GM18520 (cell line): Measurements from ENCODE around the gene GAB4.
"Not testable (repeated sequence)": the region's sequence is repeated elsewhere in the genome, so short reads cannot be mapped to it uniquely, and the experiment has no call there.

Source experiments
- ATAC-seq: cut with Tn5 transposase; IDR thresholded peaks from one replicate; pipeline ENCODE4 v1.9.1; 2021; ENCODE audit not compliant: unreplicated experiment

GAB4 gene

GRCh38 chr22:17007852-17008731 is at the start of gene GAB4:
Gene GAB4 (minus strand): TSS chr22:17008222. CDS start chr22:17008114, 108 bp downstream.
- ATAC-seq = no peak

- ATAC-seq = no peak
These were observed 48.8 kb upstream of the GAB4 start for GRCh38 chr22:17056807-17057206.

- ATAC-seq = no peak
These were observed 48.0 kb upstream of the GAB4 start for GRCh38 chr22:17056058-17056457.

- ATAC-seq = no peak
These were observed 39.6 kb upstream of the GAB4 start for GRCh38 chr22:17047656-17048055.

- ATAC-seq = no peak
These were observed 38.7 kb upstream of the GAB4 start for GRCh38 chr22:17046566-17047348.

- no peak for ATAC-seq
These were observed 35.5 kb upstream of the GAB4 start for GRCh38 chr22:17043521-17043920.

GRCh38 chr22:17036842-17037711 is 29.1 kb upstream of the GAB4 start:
- ATAC-seq = peak; percentile 54

- ATAC-seq = peak; percentile 15
These were observed 28.2 kb upstream of the GAB4 start for GRCh38 chr22:17035976-17036841.

- no peak for ATAC-seq
These were observed 27.2 kb upstream of the GAB4 start for GRCh38 chr22:17035246-17035645.

GRCh38 chr22:17034532-17034931 is 26.5 kb upstream of the GAB4 start:
- not testable (repeated sequence) for ATAC-seq

GRCh38 chr22:17032277-17032676 is 24.3 kb upstream of the GAB4 start:
- ATAC-seq = not testable (repeated sequence)

GRCh38 chr22:17024380-17024779 is 16.4 kb upstream of the GAB4 start:
- ATAC-seq = not testable (repeated sequence)

- not testable (repeated sequence) for ATAC-seq
These were observed 7.5 kb upstream of the GAB4 start for GRCh38 chr22:17015552-17015951.

- ATAC-seq = not testable (repeated sequence)
These were observed 6.0 kb upstream of the GAB4 start for GRCh38 chr22:17014101-17014440.

- ATAC-seq = no peak
These were observed 5.5 kb upstream of the GAB4 start for GRCh38 chr22:17013396-17014100.

- ATAC-seq = no peak
These were observed 4.2 kb upstream of the GAB4 start for GRCh38 chr22:17012267-17012666.

- no peak for ATAC-seq
These were observed 1.7 kb upstream of the GAB4 start for GRCh38 chr22:17009640-17010291.

- ATAC-seq = no peak
These were observed 765 bp downstream of the GAB4 start for GRCh38 chr22:17007257-17007656.

GRCh38 chr22:16989915-16990314 is 18.1 kb downstream of the GAB4 start:
- ATAC-seq = no peak
